Smooth muscle cell of the coronary artery (primary cell): ENCODE data around the gene DNAJC12. TPM values are rescaled to one million over a fixed set of nuclear protein-coding genes. Genes with fewer than 3 reads are reported as not detected.

Experiments used
- total RNA-seq: library from RNA; depleted of rRNA; stranded (reverse); fragments of >200 nt; gene quantifications from 2 replicates; pipeline ENCODE4 v1.2.3, GENCODE V29; 2014; ENCODE audit warnings: low replicate concordance

DNAJC12 gene
- total RNA-seq: 0.70 and 3.0 TPM in 2 replicates

GRCh38 chr10:67837541-67838314 is at the start of gene DNAJC12:
TSS of gene DNAJC12 (minus strand) at chr10:67838188. CDS start at chr10:67838011, 177 bp downstream.

GRCh38 chr10:67884313-67884841 is 46.4 kb upstream of the DNAJC12 start, which contains the start of gene SIRT1:
TSS of gene SIRT1 (plus strand) at chr10:67884656. CDS start at chr10:67884722, 66 bp downstream.

Other genes starting within 250 kb of the DNAJC12 start
- not detected in 2 replicates for gene CTNNA3, start 142.0 kb downstream of the DNAJC12 start, total RNA-seq
- 7.3 and 8.5 TPM in 2 replicates for gene SIRT1, start 46.5 kb upstream of the DNAJC12 start, total RNA-seq
- 36.0 and 38.2 TPM in 2 replicates for gene HERC4, start 237.1 kb upstream of the DNAJC12 start, total RNA-seq